ENCODE measurements around the gene REEP6.

REEP6 gene

DNA sequence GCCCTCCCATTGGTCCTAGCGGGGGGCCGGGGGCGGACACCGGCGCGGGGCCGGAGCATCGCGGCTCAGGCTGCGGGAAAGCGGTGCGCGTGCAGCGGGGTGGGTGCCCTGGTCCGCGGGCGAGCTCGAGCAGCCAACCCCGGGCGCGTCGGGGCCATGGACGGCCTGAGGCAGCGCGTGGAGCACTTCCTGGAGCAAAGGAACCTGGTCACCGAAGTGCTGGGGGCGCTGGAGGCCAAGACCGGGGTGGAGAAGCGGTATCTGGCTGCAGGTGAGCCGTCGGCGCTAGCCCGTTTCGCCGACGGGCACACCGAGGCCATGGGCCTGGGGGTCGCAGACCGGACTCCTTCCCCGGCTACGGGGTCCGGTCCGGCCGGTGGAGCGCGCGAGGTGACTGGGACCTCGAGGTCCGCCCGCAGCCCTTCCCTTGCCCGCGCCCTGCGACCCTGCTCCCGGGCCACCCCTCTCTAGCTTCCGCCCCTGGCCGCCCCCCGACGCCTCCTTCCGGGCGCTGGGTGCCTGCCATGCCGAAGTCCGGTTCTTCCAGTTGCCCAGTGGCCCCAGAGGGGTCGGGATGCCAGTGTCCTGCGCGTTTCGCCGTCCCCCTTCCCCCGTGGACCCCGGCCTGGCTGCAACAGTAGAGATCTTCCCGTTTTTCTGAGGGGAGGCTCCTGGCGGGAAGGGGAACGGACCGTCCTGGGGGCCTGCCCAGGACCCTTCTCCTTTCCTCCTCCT is at the start of gene REEP6:
REEP6 (plus strand) TSS at position 68 of the 735 bp plus-strand sequence; CDS start at position 157, 89 bp downstream.
- DNase-seq, result no peak

DNA sequence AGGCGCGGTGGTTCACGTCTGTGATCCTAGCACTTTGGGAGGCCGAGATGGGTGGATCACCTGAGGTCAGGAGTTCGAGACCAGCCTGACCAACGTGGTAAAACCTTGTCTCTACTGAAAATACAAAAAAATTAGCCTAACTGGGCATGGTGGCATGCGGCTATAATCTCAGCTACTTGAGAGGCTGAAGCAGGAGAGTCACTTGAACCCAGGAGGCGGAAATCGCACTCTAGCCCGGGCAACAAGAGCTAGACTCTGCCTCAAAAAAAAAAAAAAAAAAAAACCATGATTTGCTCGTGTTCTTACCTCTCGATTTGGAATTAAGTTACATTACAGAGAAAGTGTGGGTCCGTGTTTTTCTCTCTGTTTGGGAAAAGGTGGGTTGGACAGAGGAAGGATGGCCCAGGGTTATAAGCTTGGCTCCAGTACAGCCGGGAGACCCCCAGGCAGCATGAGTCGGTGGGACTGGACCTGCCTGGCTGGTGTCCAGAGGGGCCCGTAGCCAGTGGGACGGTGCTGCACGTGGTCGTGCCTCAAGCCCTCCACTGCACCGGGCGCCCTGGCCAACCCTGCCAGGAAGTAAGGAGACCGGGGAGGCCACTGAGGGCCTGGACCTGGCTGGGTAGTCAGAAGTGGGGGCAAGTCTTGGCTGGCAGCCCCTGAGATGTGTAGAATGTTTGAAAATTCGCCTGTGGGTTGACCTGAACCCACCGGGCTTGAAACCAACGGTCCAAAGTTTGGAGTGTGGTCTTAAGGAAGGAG is 49.1 kb upstream of the REEP6 start:
- no peak for DNase-seq

DNA sequence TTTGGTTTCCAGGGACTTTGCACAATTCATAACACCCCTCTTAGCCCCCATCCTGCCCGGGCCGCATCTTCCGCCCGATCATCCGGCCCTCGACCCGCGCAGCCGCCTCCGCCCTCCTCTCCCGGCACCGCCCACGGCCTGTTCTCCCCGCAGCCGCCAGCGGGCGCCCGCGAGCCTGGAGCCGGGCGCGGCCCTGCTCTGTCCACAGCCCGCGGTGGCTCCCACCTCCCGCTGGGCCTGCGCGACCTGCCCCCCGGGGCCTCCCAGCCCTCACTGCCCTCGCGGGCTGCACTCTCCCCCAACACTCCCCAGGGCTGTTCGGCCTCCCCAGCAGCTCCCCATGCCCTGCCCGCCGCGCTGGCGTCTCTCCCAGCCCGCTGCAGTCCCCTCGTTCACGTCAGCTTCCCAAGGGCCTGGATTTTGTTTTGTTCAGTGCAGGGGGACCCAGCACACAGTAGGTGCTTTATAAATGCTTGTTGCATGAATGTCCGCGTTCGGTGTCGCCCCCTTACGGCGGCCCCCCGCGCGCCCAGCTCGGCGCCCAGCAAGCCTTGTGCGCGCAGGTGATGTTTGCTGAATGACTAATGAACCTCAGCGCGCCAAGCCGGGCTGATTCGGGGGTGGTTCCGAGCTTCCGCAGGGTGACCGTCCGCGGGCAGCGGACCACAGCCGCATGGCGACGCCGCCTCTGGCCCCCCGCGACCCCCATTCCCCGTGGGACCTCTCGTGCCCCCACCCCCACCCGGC is 45.6 kb upstream of the REEP6 start:
- DNase-seq, result no peak

DNA sequence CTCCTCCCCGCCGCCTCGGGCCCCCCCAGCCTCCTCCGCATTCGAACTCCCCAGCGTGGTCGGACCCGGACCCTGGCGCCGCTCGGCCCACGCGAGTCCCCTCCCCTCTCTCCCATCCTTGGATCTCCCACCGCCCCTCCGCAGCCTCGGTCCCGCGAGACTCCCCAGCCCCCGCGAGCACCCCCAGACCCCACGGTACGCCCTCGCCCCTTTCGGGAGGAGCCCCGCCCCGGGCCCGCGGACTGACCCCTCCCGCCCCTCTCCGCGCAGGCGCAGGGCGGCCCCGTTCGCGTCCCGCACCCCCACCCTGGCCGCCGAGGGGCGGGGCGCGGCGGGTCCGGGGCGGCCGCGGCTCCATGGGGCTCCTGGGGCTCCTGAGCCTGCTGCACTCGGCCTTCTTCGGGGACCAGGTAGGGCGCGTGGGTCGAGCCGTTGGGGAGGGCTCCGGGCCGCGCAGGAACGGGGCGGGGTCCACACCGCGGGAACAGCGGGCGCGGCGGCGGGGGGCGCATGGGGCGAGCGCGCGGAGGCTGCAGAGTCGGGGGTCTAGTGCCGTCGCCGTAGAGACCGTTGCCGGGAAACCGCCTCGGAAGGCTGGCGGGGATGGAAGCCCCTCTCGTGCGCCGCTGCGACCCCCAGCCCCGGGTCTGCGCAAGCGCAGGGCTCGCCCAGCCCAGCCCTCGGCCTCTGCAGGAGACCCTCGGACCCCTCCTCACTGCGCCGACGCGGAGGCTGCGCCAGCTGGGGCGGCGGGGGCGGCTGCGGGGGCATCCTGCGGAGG is 44.9 kb upstream of the REEP6 start:
- DNase-seq, result no peak

GRCh38 chr19:1446713-1447481 is 44.1 kb upstream of the REEP6 start:
- no peak for DNase-seq

DNA sequence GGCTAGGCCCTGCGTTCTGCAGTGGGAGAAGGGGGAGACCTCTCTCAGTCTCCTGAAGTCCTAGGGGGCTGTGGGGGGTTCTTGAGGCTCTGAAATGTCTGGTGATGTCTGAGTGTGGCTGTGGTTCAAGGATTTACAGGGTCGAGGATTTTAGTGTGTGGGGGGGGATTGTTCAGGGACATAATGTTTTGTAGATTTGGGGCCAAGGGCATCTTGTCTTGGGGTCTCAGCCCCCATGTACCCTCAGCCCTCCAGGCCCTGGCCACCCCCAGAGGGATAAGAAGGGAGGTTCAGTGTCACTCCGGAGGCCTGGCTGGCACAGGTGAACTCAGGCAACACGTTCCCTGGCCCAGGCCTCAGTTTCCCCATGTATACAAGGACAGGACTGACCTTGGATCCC is 43.5 kb upstream of the REEP6 start:
- no peak for DNase-seq

GRCh38 chr19:1447944-1448343 is 43.0 kb upstream of the REEP6 start:
- DNase-seq, result no peak

- DNase-seq, result no peak
Observed at GRCh38 chr19:1449467-1450442, 41.2 kb upstream of the REEP6 start, which contains the start of gene APC2. APC2 (plus strand) TSS chr19:1450121; CDS start chr19:1453002, 2,881 bp downstream.

DNA sequence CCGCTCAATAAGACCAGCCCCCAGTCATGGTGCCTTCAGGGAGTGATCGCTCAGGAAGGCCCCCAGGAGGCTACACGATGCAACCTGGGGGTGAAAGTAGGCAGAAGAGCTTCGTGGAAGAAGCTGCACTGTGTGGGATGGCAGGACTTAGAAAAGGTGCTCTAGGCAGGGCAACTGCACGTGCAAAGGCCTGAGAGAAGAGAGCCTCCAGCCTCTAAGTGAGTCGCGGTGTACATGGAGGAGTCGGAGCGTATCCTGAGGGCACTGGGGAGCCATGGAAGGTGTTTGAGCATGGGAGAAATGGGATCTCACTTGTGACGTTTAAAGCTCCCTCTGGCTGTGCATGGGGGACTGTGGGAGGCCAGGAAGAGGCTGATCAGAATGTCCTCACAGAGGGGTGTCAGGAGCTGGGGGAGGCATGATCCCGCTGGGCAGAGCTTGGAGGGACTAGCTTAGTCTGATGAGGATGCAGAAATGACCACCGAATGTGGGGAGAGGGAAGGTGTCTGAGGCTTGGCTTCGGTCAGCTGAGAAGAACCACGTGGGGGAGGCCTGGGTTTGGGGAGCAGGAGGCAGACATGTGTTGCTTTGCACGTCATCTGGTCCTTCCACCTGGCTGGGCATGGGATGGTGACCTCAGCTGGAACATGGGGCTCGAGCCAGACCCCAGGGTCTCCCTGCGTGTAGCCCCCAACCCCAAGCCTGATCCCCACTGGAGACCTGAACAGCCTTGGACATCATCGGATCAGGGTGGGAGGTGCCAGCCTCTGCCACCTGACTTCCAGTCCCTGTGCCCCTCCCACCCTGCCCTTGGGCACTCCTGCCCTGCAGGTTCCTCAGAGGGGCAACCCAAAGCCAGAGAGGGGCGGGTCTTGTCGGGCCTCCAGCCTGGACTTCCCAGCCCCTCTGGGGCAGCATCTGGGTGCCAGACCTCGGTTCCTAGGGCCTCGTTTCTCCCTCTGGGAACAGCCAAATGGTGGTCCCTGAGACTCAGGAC is 39.9 kb upstream of the REEP6 start:
- DNase-seq, result no peak

GRCh38 chr19:1451916-1452801 is 38.8 kb upstream of the REEP6 start:
- DNase-seq, result no peak

GRCh38 chr19:1452802-1453524 is 38.0 kb upstream of the REEP6 start:
- no peak for DNase-seq

GRCh38 chr19:1453525-1454364 is 37.2 kb upstream of the REEP6 start:
- DNase-seq, result no peak

DNA sequence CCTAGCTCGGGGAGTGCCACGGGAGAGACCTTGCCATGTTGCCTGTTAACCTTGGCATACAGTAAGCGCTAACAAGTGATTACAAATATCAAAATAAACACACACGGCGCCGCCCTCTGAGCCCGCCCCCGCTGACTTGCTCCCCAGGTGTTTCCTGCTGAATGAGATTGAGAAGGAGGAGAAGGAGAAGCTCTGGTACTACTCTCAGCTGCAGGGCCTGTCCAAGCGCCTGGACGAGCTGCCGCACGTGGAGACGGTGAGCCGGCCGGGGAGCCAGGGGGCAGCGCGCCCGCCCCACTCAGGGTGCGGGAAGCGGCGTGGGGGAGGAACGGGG is 36.0 kb upstream of the REEP6 start:
- DNase-seq, result no peak

DNA sequence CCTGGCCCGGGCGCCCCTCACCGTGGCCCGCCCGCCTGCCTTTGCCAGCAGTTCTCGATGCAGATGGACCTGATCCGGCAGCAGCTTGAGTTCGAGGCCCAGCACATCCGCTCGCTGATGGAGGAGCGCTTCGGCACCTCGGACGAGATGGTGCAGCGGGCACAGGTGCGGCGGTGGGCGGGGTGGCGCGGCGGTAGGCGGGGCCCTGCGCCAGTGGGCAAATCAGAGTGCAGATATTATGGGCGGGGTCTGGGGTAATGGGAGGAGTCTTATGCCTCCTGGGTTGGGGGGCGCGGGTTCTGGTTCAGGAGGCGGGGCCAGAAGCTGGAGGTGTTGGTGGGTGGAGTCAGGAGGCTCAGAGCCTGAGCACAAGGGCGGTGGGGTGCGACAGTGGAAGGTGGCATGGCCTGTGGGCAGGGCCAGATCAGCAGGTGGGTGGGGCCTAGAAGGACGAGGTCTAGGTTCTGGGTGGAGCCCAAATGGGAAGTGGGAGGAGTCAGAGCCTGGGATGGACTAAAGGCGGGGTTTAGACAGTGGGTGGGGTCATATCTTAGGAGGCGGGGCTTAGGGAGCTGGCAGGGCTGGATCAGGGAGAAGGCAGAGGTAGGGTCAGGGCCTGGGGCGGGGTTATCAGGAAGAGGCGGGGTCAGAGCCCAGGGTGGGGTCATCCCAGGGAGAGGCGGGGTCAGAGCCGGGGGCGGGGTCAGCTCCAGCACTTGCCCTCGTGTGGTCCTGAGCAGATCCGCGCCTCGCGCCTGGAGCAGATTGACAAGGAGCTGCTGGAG is 35.5 kb upstream of the REEP6 start:
- no peak for DNase-seq

DNA sequence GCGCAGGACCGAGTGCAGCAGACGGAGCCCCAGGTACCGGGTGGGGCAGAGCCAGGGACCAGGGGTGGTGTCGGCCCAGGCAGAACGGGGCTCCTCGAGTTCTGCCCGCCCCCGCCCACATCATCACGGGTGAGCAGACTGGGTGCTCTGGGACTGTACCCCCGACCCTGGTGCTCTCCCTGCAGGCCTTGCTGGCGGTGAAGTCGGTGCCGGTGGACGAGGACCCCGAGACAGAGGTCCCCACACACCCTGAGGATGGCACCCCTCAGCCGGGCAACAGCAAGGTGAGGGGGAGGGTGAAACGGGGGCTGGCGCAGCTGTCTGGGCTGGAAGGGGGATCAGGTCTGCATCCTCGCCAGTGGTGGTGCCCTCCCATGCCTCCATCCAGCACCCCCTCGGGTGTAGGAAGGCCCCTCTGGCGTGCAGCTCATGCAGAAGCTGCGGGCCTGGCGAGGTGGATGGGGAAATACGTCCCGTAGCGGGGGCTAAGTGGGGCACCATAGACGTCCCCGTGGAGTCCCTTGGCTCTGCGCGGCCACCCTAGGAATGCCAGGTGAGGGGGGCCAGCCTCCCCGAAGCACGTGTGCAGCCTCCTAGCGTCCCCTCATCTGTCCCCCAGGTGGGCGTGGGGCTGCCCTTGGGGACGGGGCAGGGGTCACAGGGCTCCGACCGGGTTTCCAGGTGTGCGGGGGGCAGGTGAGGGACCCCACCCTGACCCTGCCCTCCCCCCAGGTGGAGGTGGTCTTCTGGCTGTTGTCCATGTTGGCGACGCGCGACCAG is 34.7 kb upstream of the REEP6 start:
- DNase-seq, result no peak

Data from NCI-H510A (cell line).